HCT116 (cell line): ENCODE results near the gene UPP2.

ENCODE experiments used
- CEBPB ChIP-seq: IDR thresholded peaks from 2 replicates; pipeline ENCODE4 v1.6.1; 2012; ENCODE audit warnings: low read depth
- CTCF ChIP-seq, 3 experiments: fragments of 200-600 bp in 1 of 3; sonication (generic) in 1 of 3; IDR thresholded peaks in 2 of 3; conservative IDR thresholded peaks in 1 of 3; 2 replicates each; pipeline ENCODE4 v1.5.1; 2012 to 2017; ENCODE audit warnings: low read depth in 2 of 3, low read length in 2 of 3, antibody characterized with exemption in 1 of 3, borderline replicate concordance in 1 of 3, control low read depth in 1 of 3, mild to moderate bottlenecking in 1 of 3, mixed read lengths in 1 of 3, mixed run types in 1 of 3, moderate library complexity in 1 of 3; ENCODE audit not compliant: insufficient read depth in 1 of 3
- EGR1 ChIP-seq: IDR thresholded peaks from 2 replicates; pipeline ENCODE4 v1.6.1; 2012; ENCODE audit warnings: low read depth
- EZH2phosphoT487 ChIP-seq: fragments of 200-600 bp; IDR thresholded peaks from 2 replicates; pipeline ENCODE4 v1.6.1; 2018; ENCODE audit warnings: antibody characterized with exemption, borderline replicate concordance
- MAX ChIP-seq: IDR thresholded peaks from 2 replicates; pipeline ENCODE4 v1.6.1; 2012
- POLR2A ChIP-seq: IDR thresholded peaks from 2 replicates; pipeline ENCODE4 v1.7.0; 2011; ENCODE audit warnings: borderline replicate concordance; ENCODE audit not compliant: insufficient read depth, insufficient read length; ENCODE audit errors: extremely low read depth
- POLR2AphosphoS5 ChIP-seq: IDR thresholded peaks from 2 replicates; pipeline ENCODE4 v1.6.1; 2011; ENCODE audit warnings: mild to moderate bottlenecking, low read depth, low read length, moderate library complexity
- SIN3A ChIP-seq: IDR thresholded peaks from 2 replicates; pipeline ENCODE4 v1.6.1; 2012; ENCODE audit warnings: low read depth
- TF ChIP-seq, protein P1 (sequence below): IDR thresholded peaks from 2 replicates; pipeline ENCODE4 v1.6.1; 2012; ENCODE audit warnings: low read depth

GRCh38 chr2:158113741-158114295 lies 12.1 kb downstream of the UPP2 start:
- TF ChIP-seq POLR2AphosphoS5 (no peak), CTCF (IDR thresholded peaks at IDR 0.05 in 2 of 3, conservative IDR thresholded peaks at IDR 0.05 in 1 of 3; ENCODE audit: borderline replicate concordance in 1 of 3, insufficient read depth in 1 of 3, low read depth in 2 of 3, low read length in 2 of 3) (no peak), POLR2A (no peak), EGR1 (no peak), SIN3A (no peak), EZH2phosphoT487 (no peak), CEBPB (no peak), MAX (no peak)
- TF ChIP-seq, protein P1, sequence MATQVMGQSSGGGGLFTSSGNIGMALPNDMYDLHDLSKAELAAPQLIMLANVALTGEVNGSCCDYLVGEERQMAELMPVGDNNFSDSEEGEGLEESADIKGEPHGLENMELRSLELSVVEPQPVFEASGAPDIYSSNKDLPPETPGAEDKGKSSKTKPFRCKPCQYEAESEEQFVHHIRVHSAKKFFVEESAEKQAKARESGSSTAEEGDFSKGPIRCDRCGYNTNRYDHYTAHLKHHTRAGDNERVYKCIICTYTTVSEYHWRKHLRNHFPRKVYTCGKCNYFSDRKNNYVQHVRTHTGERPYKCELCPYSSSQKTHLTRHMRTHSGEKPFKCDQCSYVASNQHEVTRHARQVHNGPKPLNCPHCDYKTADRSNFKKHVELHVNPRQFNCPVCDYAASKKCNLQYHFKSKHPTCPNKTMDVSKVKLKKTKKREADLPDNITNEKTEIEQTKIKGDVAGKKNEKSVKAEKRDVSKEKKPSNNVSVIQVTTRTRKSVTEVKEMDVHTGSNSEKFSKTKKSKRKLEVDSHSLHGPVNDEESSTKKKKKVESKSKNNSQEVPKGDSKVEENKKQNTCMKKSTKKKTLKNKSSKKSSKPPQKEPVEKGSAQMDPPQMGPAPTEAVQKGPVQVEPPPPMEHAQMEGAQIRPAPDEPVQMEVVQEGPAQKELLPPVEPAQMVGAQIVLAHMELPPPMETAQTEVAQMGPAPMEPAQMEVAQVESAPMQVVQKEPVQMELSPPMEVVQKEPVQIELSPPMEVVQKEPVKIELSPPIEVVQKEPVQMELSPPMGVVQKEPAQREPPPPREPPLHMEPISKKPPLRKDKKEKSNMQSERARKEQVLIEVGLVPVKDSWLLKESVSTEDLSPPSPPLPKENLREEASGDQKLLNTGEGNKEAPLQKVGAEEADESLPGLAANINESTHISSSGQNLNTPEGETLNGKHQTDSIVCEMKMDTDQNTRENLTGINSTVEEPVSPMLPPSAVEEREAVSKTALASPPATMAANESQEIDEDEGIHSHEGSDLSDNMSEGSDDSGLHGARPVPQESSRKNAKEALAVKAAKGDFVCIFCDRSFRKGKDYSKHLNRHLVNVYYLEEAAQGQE = no peak
